NOMO-1 treated with DMSO at 0.1 percent for 48 hours (cell line): ENCODE measurements around the gene APOBEC2.
"Not testable (repeated sequence)": the region's sequence is repeated elsewhere in the genome, so short reads cannot be mapped to it uniquely, and the experiment has no call there.

Source experiments
- DNase-seq: peaks from one replicate; lab custom pipeline; 2025; ENCODE audit not compliant: unreplicated experiment; lab: John Stamatoyannopoulos, UW

The APOBEC2 gene

GRCh38 chr6:41053041-41053440 is at the start of gene APOBEC2:
TSS of gene APOBEC2 (plus strand) at chr6:41053202. CDS start at chr6:41053348, 146 bp downstream.
- DNase-seq = no peak

- DNase-seq = peak; percentile 63
Observed at GRCh38 chr6:41006217-41006616, 46.8 kb upstream of the APOBEC2 start.

- not testable (repeated sequence) for DNase-seq
Observed at GRCh38 chr6:41006980-41007379, 46.0 kb upstream of the APOBEC2 start.

- no peak for DNase-seq
Observed at GRCh38 chr6:41008011-41008410, 45.0 kb upstream of the APOBEC2 start.

GRCh38 chr6:41009669-41010068 is 43.3 kb upstream of the APOBEC2 start:
- DNase-seq = no peak

- no peak for DNase-seq
Observed at GRCh38 chr6:41011673-41012072, 41.3 kb upstream of the APOBEC2 start.

GRCh38 chr6:41013466-41014153 is 39.4 kb upstream of the APOBEC2 start:
- DNase-seq = no peak

GRCh38 chr6:41014780-41015179 is 38.2 kb upstream of the APOBEC2 start:
- no peak for DNase-seq

GRCh38 chr6:41015860-41016259 is 37.1 kb upstream of the APOBEC2 start:
- DNase-seq = not testable (repeated sequence)

- no peak for DNase-seq
Observed at GRCh38 chr6:41017663-41018062, 35.3 kb upstream of the APOBEC2 start.

- no peak for DNase-seq
Observed at GRCh38 chr6:41021832-41022231, 31.2 kb upstream of the APOBEC2 start.

- no peak for DNase-seq
Observed at GRCh38 chr6:41022294-41022693, 30.7 kb upstream of the APOBEC2 start.

- DNase-seq = no peak
Observed at GRCh38 chr6:41023114-41023513, 29.9 kb upstream of the APOBEC2 start.

GRCh38 chr6:41025966-41026530 is 27.0 kb upstream of the APOBEC2 start:
- DNase-seq = no peak

- DNase-seq = no peak
Observed at GRCh38 chr6:41027241-41027640, 25.8 kb upstream of the APOBEC2 start.

GRCh38 chr6:41027799-41028560 is 25.0 kb upstream of the APOBEC2 start:
- DNase-seq = peak; percentile 59

GRCh38 chr6:41028561-41029412 is 24.2 kb upstream of the APOBEC2 start:
- DNase-seq = peak; percentile 10

- DNase-seq = no peak
Observed at GRCh38 chr6:41032830-41033229, 20.2 kb upstream of the APOBEC2 start.

- DNase-seq = no peak
Observed at GRCh38 chr6:41033776-41034175, 19.2 kb upstream of the APOBEC2 start.

- DNase-seq = no peak
Observed at GRCh38 chr6:41036186-41036585, 16.8 kb upstream of the APOBEC2 start.

- no peak for DNase-seq
Observed at GRCh38 chr6:41036601-41037000, 16.4 kb upstream of the APOBEC2 start.
